HUES6 (cell line): Measurements from ENCODE around the gene SCP2.

Experiments
- H3K27ac ChIP-seq: 2 replicates; pipeline ENCODE4 v1.7.0; 2013; ENCODE audit warnings: low read depth, mild to moderate bottlenecking, low read length, inconsistent platforms
- H3K27me3 ChIP-seq: 2 replicates; pipeline ENCODE4 v1.6.1; 2013; ENCODE audit warnings: low read length; ENCODE audit not compliant: control insufficient read depth, insufficient read depth
- H3K36me3 ChIP-seq: 2 replicates; pipeline ENCODE4 v1.6.1; 2013; ENCODE audit warnings: low read length; ENCODE audit not compliant: control insufficient read depth, insufficient read depth
- H3K4me1 ChIP-seq: 2 replicates; pipeline ENCODE4 v1.6.1; 2013; ENCODE audit warnings: low read length; ENCODE audit not compliant: control insufficient read depth, insufficient read depth
- H3K4me3 ChIP-seq: 2 replicates; pipeline ENCODE4 v1.5.1; 2013; ENCODE audit warnings: low read depth, low read length
- H3K9ac ChIP-seq: one replicate; pipeline ENCODE4 v1.6.1; 2013; ENCODE audit warnings: mild to moderate bottlenecking, low read length
- H3K9me3 ChIP-seq: 2 replicates; pipeline ENCODE4 v1.6.1; 2013; ENCODE audit warnings: low read depth, low read length; ENCODE audit not compliant: control insufficient read depth, insufficient read depth

SCP2 gene

GRCh38 chr1:52927212-52928014 is at the start of gene SCP2:
SCP2 (plus strand) TSS chr1:52927276; CDS start chr1:52927397, 121 bp downstream.
- Histone ChIP-seq H3K36me3 (no peaks in the 10 kb centered on the region), H3K9me3 (no peaks in the 10 kb centered on the region), H3K9ac (peak within 1 kb of the TSS; percentile 57), H3K4me3 (peak within 1 kb of the TSS; percentile 82), H3K27ac (no peak within 1 kb of the TSS), H3K27me3 (peaks cover 47% of the 10 kb centered on the region), H3K4me1 (peaks cover 5% of the 10 kb centered on the region; the same call in 1 of the 2 replicates)

- no peaks in the 10 kb centered on the region for H3K9me3 ChIP-seq
- H3K4me1 ChIP-seq, result peaks cover 27% of the 10 kb centered on the region
- no peaks in the 10 kb centered on the region for H3K27me3 ChIP-seq
- H3K27ac ChIP-seq, result no peak overlapping the region
- no peak overlapping the region for H3K9ac ChIP-seq
- no peak overlapping the region for H3K4me3 ChIP-seq
- H3K36me3 ChIP-seq, result peaks cover 51% of the 10 kb centered on the region
Observed at GRCh38 chr1:52877554-52877953, 49.5 kb upstream of the SCP2 start.

GRCh38 chr1:52880206-52880605 is 46.9 kb upstream of the SCP2 start:
- H3K36me3 ChIP-seq, result peaks cover 52% of the 10 kb centered on the region
- H3K9me3 ChIP-seq, result no peaks in the 10 kb centered on the region
- H3K4me3 ChIP-seq, result no peak overlapping the region
- H3K9ac ChIP-seq, result no peak overlapping the region
- H3K27me3 ChIP-seq, result no peaks in the 10 kb centered on the region
- peaks cover 23% of the 10 kb centered on the region for H3K4me1 ChIP-seq
- H3K27ac ChIP-seq, result no peak overlapping the region

GRCh38 chr1:52887483-52887882 is 39.6 kb upstream of the SCP2 start:
- Histone ChIP-seq H3K27me3 (no peaks in the 10 kb centered on the region), H3K4me3 (no peak overlapping the region), H3K36me3 (peaks cover 54% of the 10 kb centered on the region), H3K27ac (no peak overlapping the region), H3K4me1 (no peaks in the 10 kb centered on the region), H3K9ac (no peak overlapping the region), H3K9me3 (no peaks in the 10 kb centered on the region)

GRCh38 chr1:52892424-52893215 is 34.5 kb upstream of the SCP2 start:
- H3K9me3 ChIP-seq, result no peaks in the 10 kb centered on the region
- no peak overlapping the region for H3K9ac ChIP-seq
- H3K27me3 ChIP-seq, result no peaks in the 10 kb centered on the region
- H3K4me3 ChIP-seq, result no peak overlapping the region
- H3K36me3 ChIP-seq, result peaks cover 74% of the 10 kb centered on the region
- 0 out of 2 replicates have a peak overlapping the region, but pooled peaks have one; percentile 6 for H3K27ac ChIP-seq
- no peaks in the 10 kb centered on the region for H3K4me1 ChIP-seq

GRCh38 chr1:52899445-52899894 is 27.6 kb upstream of the SCP2 start:
- Histone ChIP-seq H3K27ac (no peak overlapping the region), H3K4me3 (no peak overlapping the region), H3K36me3 (peaks cover 34% of the 10 kb centered on the region), H3K27me3 (no peaks in the 10 kb centered on the region), H3K4me1 (peaks cover 22% of the 10 kb centered on the region), H3K9ac (no peak overlapping the region), H3K9me3 (no peaks in the 10 kb centered on the region)

- Histone ChIP-seq H3K4me3 (no peak overlapping the region), H3K27ac (no peak overlapping the region), H3K9ac (no peak overlapping the region), H3K9me3 (no peaks in the 10 kb centered on the region), H3K36me3 (peaks cover 24% of the 10 kb centered on the region), H3K4me1 (peaks cover 30% of the 10 kb centered on the region), H3K27me3 (no peaks in the 10 kb centered on the region)
Observed at GRCh38 chr1:52900402-52900801, 26.7 kb upstream of the SCP2 start.

GRCh38 chr1:52901384-52901783 is 25.7 kb upstream of the SCP2 start:
- H3K4me1 ChIP-seq, result peaks cover 39% of the 10 kb centered on the region
- H3K9ac ChIP-seq, result no peak overlapping the region
- H3K27ac ChIP-seq, result no peak overlapping the region
- H3K4me3 ChIP-seq, result no peak overlapping the region
- H3K36me3 ChIP-seq, result peaks cover 16% of the 10 kb centered on the region
- no peaks in the 10 kb centered on the region for H3K27me3 ChIP-seq
- H3K9me3 ChIP-seq, result no peaks in the 10 kb centered on the region

GRCh38 chr1:52904208-52904926 is 22.7 kb upstream of the SCP2 start:
- H3K4me3 ChIP-seq, result no peak overlapping the region
- no peak overlapping the region for H3K27ac ChIP-seq
- H3K27me3 ChIP-seq, result no peaks in the 10 kb centered on the region
- peaks cover 33% of the 10 kb centered on the region for H3K4me1 ChIP-seq
- H3K36me3 ChIP-seq, result no peaks in the 10 kb centered on the region
- H3K9ac ChIP-seq, result no peak overlapping the region
- no peaks in the 10 kb centered on the region for H3K9me3 ChIP-seq

GRCh38 chr1:52904927-52905698 is 22.0 kb upstream of the SCP2 start:
- Histone ChIP-seq H3K9me3 (no peaks in the 10 kb centered on the region), H3K36me3 (no peaks in the 10 kb centered on the region), H3K27ac (no peak overlapping the region), H3K27me3 (no peaks in the 10 kb centered on the region), H3K4me1 (peaks cover 26% of the 10 kb centered on the region), H3K4me3 (no peak overlapping the region), H3K9ac (no peak overlapping the region)
